Adipose tissue (tissue), 3 donors: Measurements from ENCODE around the gene POU3F2. TPM values are rescaled to one million over a fixed set of nuclear protein-coding genes. Genes with fewer than 3 reads are reported as not detected.

ENCODE experiments used
- H3K27ac ChIP-seq: one replicate; pipeline ENCODE4 v1.5.1; 2013; ENCODE audit warnings: low read depth, low read length
- WGBS, 3 donors: extraction: QIAGEN DNeasy Blood & Tissue Kit; methylation state at CpG; one replicate each; pipeline ENCODE4 v1.1.7; 2013; 5-methylcytosine and 5-hydroxymethylcytosine counted together
- polyA plus RNA-seq, 3 donors: library from polyadenylated mRNA; stranded (reverse); fragments of 200-250 nt; gene quantifications; one replicate each; pipeline ENCODE4 v1.2.3, GENCODE V29; 2013
- donor health status: healthy with polysubstance abuse.
- donor health status: Bipolar disorder and iron deficiency.
- donor health status: healthy.

The POU3F2 gene
- polyA plus RNA-seq, 3 donors, result not detected

DNA sequence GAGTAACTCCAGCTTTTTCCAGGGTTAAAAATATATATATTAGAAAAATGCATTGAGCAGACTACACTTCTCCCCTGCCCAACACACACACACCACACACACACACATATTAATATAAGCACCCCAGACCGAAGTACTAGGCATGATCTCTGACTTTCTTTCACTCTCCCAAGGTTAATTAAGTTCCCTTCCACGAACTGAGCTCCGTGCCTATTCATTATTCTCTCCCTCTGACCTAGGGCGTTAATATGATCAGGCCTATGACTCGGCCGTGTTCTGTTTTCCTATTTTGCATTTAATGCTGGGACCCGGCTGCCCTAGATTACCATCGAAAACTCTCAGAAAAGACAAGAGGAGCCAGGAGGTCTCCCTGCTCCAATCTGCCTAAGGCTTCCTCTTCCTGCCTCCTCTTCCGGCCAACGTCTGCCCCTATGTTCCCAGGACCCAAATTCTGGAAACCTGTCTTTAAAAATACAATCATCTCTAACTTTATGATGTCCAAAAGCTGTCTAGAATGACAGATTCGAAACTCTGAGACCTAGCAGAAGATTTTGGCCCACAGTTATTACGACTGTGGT, 6.1 kb upstream of the POU3F2 start:
- whole genome bisulfite sequencing, 3 donors, result 6 to 7% (median 6%) methylated on average over 12 of the region's 12 CpGs

GRCh38 chr6:98828941-98829411, 5.4 kb upstream of the POU3F2 start:
- WGBS, 3 donors, result 6 to 10% (median 9%) methylated on average over 14 of the region's 14 CpGs
- H3K27ac ChIP-seq, result no peak overlapping the region

More for the DNA sequence above, 6.1 kb upstream of the POU3F2 start:
- H3K27ac ChIP-seq, result no peak overlapping the region

DNA sequence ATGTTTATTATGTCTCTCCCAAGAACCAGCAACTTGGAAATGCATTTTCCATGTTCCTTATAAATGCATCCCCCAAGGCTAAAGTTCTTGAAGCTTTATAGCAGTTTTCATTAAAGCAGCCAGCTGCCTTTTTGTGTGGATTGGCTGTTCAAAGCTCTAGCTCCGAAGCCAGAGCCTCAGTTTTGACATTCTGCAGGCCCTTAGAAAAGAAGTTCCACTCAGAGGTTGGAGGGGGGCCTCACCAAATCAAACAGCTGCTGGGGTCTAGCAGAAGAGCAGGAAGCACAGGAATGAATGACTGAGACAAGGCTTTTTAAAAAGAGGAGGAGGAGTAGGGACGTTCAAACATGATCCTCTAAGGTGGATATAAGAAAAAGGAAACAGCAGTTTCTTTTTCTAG, 4.2 kb upstream of the POU3F2 start:
- 11 to 13% (median 13%) methylated on average over 2 of the region's 2 CpGs for WGBS, 3 donors
- H3K27ac ChIP-seq, result no peak overlapping the region

DNA sequence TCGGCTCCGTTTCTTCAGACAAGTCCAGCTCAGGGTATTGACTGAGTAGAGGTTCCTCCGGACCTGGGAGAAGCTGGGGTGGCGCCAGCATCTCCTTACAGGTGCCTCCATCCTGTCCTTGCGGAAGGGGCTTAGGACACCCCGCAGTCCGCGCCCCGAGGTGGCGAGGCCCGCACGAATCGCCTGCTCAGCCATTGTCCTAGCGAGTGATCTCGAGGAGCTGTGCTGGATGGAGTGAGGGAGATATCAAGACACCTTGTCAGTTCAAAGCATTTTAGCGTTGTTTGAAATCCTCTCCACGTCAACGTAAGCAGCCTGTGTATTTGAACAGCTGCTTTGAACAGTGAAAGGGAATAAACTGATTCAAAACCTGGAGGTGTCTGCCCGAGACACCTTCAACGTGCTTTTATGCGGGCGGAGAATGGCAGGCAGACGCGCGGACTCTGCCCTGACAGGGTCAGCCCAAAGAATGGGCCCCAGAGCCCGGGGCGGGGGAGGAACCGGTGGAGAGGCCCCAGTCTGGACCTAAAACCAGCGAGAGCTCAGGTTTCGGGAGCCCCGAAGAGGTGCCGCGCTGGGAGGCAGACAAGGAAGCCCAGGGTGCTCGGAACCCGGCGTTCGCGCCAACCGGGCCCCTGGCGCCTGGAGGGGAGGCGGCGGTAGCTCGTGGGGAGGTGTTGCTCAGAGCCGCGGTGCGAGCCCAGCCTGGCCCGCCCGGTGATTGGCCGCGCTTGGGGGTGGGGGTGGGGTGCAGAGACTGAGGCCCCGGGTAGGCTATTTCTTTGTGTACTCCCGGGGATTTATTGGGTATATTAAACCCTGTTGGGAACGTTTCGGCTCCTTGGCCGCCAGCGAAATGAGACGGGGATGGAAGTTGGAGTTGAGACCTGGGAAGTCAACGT, 3.1 kb upstream of the POU3F2 start:
- no peak overlapping the region for H3K27ac ChIP-seq

DNA sequence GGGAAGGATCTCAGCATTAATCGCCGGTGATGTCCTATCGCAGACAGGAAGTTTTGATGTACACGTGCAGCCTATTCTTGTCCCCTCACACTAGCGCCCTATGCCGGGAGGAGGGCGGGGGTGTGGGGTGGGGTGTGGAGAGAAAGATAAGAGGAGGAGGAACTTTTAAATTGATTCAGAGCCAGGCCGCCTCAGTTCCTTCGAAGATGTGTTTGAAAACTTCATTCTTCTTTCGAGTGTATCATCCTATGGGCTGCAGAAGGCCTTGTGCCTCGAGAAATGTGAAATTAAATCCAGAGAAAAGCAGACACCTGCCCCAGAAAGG, 2.5 kb upstream of the POU3F2 start:
- H3K27ac ChIP-seq, result no peak overlapping the region
- WGBS, 3 donors, result 2 to 3% (median 3%) methylated on average over 11 of the region's 11 CpGs

More for the DNA sequence above, 3.1 kb upstream of the POU3F2 start:
- 2 to 5% (median 4%) methylated on average over 58 of the region's 58 CpGs for WGBS, 3 donors

DNA sequence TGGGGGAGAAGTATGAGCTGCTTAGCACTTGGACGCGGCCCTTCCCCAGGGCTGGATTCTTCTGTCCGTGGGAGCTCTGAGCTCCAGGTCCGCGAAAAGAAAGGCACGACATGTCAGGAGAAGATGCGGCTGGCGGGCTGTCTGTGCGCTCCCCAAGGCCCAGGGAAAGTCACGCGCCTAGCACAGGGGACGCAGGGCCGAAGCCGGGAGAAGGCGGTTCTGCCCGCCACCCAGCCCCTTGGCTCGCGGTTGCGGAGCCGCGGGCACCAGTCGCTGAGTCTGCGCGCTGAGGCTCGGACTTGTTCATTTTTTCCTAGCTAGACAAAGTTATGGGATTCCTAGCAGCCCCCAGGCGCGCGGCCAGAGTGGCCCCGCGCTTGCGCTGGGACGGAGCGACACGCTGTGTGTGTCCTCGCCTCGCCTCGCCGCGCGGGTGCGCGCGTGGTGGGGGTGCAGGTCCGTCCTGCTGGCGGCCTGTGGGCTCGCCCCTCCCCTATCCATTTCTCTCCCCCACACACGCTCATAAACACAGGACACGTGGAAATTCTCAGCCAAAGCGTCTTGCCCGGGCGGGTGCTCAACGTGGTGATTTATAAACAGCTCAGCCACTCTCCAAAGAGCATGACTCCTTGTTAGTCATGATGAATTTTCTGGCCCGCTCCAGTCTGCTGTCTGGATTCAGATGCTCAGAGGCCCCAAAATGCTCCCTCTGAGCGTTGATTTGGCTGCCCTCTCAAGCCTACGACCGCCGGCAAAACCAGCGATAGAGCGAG, 1.9 kb upstream of the POU3F2 start:
- 2% methylated on average over 59 of the region's 59 CpGs for WGBS, 3 donors
- no peak overlapping the region for H3K27ac ChIP-seq

- H3K27ac ChIP-seq, result no peak overlapping the region
- 0 to 2% (median 1%) methylated on average over 23 to 26 of the region's 26 CpGs for WGBS, 3 donors
Measured at GRCh38 chr6:98833057-98833306, 1.4 kb upstream of the POU3F2 start.

- no peak overlapping the region for H3K27ac ChIP-seq
- 1% methylated on average over 41 to 42 of the region's 42 CpGs for WGBS, 3 donors
Measured at GRCh38 chr6:98833307-98834059, 891 bp upstream of the POU3F2 start.

DNA sequence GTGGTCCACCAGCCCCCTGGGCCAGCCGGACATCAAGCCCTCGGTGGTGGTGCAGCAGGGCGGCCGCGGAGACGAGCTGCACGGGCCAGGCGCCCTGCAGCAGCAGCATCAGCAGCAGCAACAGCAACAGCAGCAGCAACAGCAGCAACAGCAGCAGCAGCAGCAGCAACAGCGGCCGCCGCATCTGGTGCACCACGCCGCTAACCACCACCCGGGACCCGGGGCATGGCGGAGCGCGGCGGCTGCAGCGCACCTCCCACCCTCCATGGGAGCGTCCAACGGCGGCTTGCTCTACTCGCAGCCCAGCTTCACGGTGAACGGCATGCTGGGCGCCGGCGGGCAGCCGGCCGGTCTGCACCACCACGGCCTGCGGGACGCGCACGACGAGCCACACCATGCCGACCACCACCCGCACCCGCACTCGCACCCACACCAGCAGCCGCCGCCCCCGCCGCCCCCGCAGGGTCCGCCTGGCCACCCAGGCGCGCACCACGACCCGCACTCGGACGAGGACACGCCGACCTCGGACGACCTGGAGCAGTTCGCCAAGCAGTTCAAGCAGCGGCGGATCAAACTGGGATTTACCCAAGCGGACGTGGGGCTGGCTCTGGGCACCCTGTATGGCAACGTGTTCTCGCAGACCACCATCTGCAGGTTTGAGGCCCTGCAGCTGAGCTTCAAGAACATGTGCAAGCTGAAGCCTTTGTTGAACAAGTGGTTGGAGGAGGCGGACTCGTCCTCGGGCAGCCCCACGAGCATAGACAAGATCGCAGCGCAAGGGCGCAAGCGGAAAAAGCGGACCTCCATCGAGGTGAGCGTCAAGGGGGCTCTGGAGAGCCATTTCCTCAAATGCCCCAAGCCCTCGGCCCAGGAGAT, 1.0 kb downstream of the POU3F2 start:
- no peak overlapping the region for H3K27ac ChIP-seq
- WGBS, 3 donors, result 2 to 4% (median 2%) methylated on average over 63 to 76 of the region's 76 CpGs

- H3K27ac ChIP-seq, result no peak overlapping the region
- WGBS, 3 donors, result 5 to 7% (median 6%) methylated on average over 23 of the region's 23 CpGs
Measured at GRCh38 chr6:98836025-98836961, 1.9 kb downstream of the POU3F2 start.

DNA sequence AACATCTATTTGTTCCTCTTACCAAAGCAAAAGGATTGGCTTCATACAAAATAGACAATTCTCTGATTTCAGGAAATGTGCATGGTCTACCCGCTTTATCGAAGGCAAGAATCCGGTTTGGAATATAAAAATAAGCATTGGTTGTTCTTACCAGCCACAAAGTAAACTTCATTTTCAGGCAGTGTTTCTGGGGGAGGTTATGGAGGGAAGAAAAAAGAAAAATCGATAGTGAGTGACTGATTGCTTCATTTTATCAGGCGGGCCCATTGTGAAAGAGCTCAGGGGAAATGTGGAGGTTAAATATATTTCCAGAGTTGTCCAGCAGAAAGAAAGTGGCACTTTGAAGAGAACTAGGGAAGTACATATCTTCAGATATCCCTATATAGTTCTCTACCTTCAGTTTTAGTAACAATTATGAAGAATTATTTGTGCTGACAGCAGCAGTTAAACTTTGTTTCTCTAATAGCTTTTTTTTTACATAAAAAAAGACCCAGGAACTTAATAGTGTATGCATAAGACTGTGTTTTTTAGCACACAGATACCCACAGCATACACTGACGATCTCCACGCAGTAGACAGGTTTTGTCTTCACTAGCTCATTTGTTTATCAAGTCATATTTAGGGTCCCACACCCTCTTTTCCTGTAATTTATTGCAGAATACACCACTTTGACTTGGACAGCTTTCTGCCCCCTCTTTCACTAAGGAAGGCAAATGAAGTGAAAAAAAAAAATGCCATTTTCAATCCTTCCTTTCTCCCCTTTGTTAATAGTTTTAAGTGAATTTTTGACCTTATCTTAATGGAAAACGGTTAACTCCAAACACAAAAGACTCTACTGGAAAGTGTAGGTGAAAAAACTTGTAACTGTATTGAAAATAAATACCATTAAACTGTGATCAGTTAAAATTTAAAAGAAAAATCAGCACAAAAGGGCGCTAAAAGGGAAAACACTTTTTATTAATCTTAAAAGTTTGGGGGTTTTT, 2.9 kb downstream of the POU3F2 start:
- 10 to 16% (median 13%) methylated on average over 9 of the region's 9 CpGs for WGBS, 3 donors
- no peak overlapping the region for H3K27ac ChIP-seq

DNA sequence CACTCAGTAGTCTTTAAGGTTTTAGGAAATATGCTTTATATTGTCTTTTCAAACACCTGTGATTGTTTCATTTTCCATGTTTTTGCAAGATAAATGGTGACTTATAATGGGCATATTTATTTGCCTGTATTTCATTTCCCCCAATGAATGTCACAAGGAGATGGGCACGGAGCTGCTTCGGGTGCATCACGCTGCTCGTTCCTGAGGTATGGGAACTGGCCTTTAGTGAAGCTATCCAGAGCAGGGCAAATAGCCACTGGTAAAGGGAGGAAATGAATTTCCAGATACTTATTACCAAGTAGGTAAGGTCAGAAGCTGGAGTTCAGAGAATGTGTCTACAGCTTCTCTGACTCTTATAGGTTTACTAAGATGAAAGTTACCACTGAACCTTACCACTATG, 3.7 kb downstream of the POU3F2 start:
- no peak overlapping the region for H3K27ac ChIP-seq
- 18 to 60% (median 20%) methylated on average over 4 of the region's 4 CpGs for WGBS, 3 donors

GRCh38 chr6:98838975-98839374, 4.6 kb downstream of the POU3F2 start:
- WGBS, 3 donors, result 23 to 29% (median 24%) methylated on average over 1 of the region's 1 CpG
- no peak overlapping the region for H3K27ac ChIP-seq

- WGBS, 3 donors, result 17 to 29% (median 17%) methylated on average over 5 of the region's 5 CpGs
- H3K27ac ChIP-seq, result no peak overlapping the region
Measured at GRCh38 chr6:98839781-98840361, 5.5 kb downstream of the POU3F2 start.

GRCh38 chr6:98840385-98840784, 6.0 kb downstream of the POU3F2 start:
- H3K27ac ChIP-seq, result no peak overlapping the region
- 33 to 49% (median 47%) methylated on average over 6 of the region's 6 CpGs for WGBS, 3 donors
